WTC11 (cell line): Measurements from ENCODE around the gene PLLP.

Source experiments
- ESRRA ChIP-seq: sonication (generic); formaldehyde crosslinking; IDR thresholded peaks from 2 replicates; pipeline ENCODE4 v1.8.1; 2022; ENCODE audit warnings: mild to moderate bottlenecking, missing genetic modification reagents, borderline replicate concordance
- FOXJ3 ChIP-seq: sonication (generic); formaldehyde crosslinking; IDR thresholded peaks from 2 replicates; pipeline ENCODE4 v1.9.0; 2021; ENCODE audit warnings: missing genetic modification reagents, mild to moderate bottlenecking, borderline replicate concordance

DNA sequence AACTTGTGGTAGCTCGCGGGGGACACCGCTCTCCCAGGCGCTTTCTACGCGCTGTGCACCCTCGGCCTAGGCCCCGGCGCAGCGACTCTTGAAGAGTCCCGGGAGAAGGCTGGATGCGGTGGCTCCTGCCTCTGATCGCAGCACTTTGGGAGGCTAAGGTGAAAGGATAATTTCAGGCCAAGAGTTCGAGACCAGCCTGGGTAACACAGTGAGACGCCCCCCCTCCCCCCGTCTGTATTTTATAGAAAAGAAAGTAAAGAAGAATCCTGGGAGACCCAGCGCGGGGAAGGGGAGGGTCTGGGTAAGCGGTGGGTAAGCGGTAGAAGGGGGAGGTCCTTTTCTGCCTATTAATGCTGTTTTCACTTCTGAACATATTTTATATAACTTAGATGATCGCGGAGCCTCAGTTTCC lies 486 bp upstream of the PLLP start:
- TF ChIP-seq ESRRA (CRISPR knock-in tag): no peak
- no peak for TF ChIP-seq FOXJ3 (CRISPR knock-in tag)
